GM18499 (cell line): ENCODE measurements around the gene MOSPD3.

Source experiments
- ATAC-seq: cut with Tn5 transposase; IDR thresholded peaks from one replicate; pipeline ENCODE4 v1.9.1; 2021; ENCODE audit warnings: moderate number of reproducible peaks; ENCODE audit not compliant: insufficient read depth, unreplicated experiment

Gene MOSPD3

GRCh38 chr7:100614308-100614861, 2.0 kb downstream of the MOSPD3 start:
- ATAC-seq = no peak

GRCh38 chr7:100620239-100620638, 7.9 kb downstream of the MOSPD3 start:
- no peak for ATAC-seq

- ATAC-seq = no peak
These were observed 8.5 kb downstream of the MOSPD3 start for GRCh38 chr7:100620804-100621203.

GRCh38 chr7:100621554-100621953, 9.2 kb downstream of the MOSPD3 start:
- ATAC-seq = no peak

GRCh38 chr7:100623951-100624824, 11.8 kb downstream of the MOSPD3 start:
- no peak for ATAC-seq

- no peak for ATAC-seq
These were observed 13.7 kb downstream of the MOSPD3 start for GRCh38 chr7:100626055-100626454.

- no peak for ATAC-seq
These were observed 14.3 kb downstream of the MOSPD3 start for GRCh38 chr7:100626530-100627237.

GRCh38 chr7:100627238-100627549, 14.9 kb downstream of the MOSPD3 start:
- no peak for ATAC-seq

- no peak for ATAC-seq
These were observed 16.9 kb downstream of the MOSPD3 start for GRCh38 chr7:100629117-100629716.

- no peak for ATAC-seq
These were observed 17.7 kb downstream of the MOSPD3 start for GRCh38 chr7:100630066-100630465.

- no peak for ATAC-seq
These were observed 20.8 kb downstream of the MOSPD3 start for GRCh38 chr7:100632951-100633717.

GRCh38 chr7:100639995-100640516, 27.7 kb downstream of the MOSPD3 start:
- ATAC-seq = no peak

GRCh38 chr7:100640517-100641440, 28.4 kb downstream of the MOSPD3 start:
- no peak for ATAC-seq

- no peak for ATAC-seq
These were observed 29.1 kb downstream of the MOSPD3 start, which contains the start of gene TFR2 for GRCh38 chr7:100641463-100641859. Gene TFR2, minus strand, starts transcription at chr7:100641552. Its CDS starts 43 bp downstream, at chr7:100641509.

GRCh38 chr7:100641860-100642533, 29.7 kb downstream of the MOSPD3 start:
- ATAC-seq = no peak

- no peak for ATAC-seq
These were observed 30.2 kb downstream of the MOSPD3 start for GRCh38 chr7:100642534-100642907.

- no peak for ATAC-seq
These were observed 37.7 kb downstream of the MOSPD3 start for GRCh38 chr7:100649826-100650565.
